Transverse colon (tissue), 3 donors: ENCODE measurements around the gene BARD1.

Source experiments
- CTCF ChIP-seq, 5 experiments: fragments of 200-600 bp in 3 of 5; fragments of 450-650 bp in 2 of 5; sonication (generic) in 3 of 5; IDR thresholded peaks; 1 replicate in 2 of 5; 2 replicates in 3 of 5; pipeline ENCODE4 v1.5.1; 2016 to 2017; ENCODE audit warnings: antibody characterized with exemption in 5 of 5, inconsistent platforms in 3 of 5, mild to moderate bottlenecking in 2 of 5, moderate library complexity in 1 of 5
- EP300 ChIP-seq: sonication (generic); formaldehyde crosslinking; IDR thresholded peaks from one replicate; pipeline ENCODE4 v1.6.1; 2017; ENCODE audit warnings: antibody characterized with exemption, low read depth
- POLR2A ChIP-seq: fragments of 450-650 bp; IDR thresholded peaks from one replicate; pipeline ENCODE4 v1.6.1; 2016; ENCODE audit warnings: antibody characterized with exemption, mild to moderate bottlenecking, moderate library complexity

GRCh38 chr2:214843823-214844222, 34.3 kb upstream of the BARD1 start:
- TF ChIP-seq POLR2A (no peak), CTCF (IDR thresholded peaks at IDR 0.05) (no peak), EP300 (no peak)
